ENCODE data around the gene MORF4L2.

The MORF4L2 gene

GRCh38 chrX:103686199-103687072 is at the start of gene MORF4L2:
Gene MORF4L2 (minus strand): TSS chrX:103686699. CDS start chrX:103677027, 9,672 bp downstream.
- no peak for TF ChIP-seq CTCF (IDR thresholded peaks at IDR 0.05; ENCODE audit: extremely low read depth, insufficient read depth, missing control alignments)
- in situ Hi-C loops (cut with MboI; ENCODE audit: low pct_unique_long_range_greater_than_20kb, low sequenced_read_pairs, unreplicated experiment), result no loop called here

GRCh38 chrX:103734125-103734760 is 47.7 kb upstream of the MORF4L2 start:
- no peak for TF ChIP-seq CTCF (IDR thresholded peaks at IDR 0.05; ENCODE audit: extremely low read depth, insufficient read depth, missing control alignments)
- DNase-seq (ENCODE audit: low spot score), result no peak
- in situ Hi-C loops (cut with MboI; ENCODE audit: low pct_unique_long_range_greater_than_20kb, low sequenced_read_pairs, unreplicated experiment), result no loop called here

More at GRCh38 chrX:103686199-103687072, at the start of gene MORF4L2:
- DNase-seq (ENCODE audit: low spot score), result peak; percentile 73

- in situ Hi-C loops (cut with MboI; ENCODE audit: low pct_unique_long_range_greater_than_20kb, low sequenced_read_pairs, unreplicated experiment), result no loop called here
- TF ChIP-seq CTCF (IDR thresholded peaks at IDR 0.05; ENCODE audit: extremely low read depth, insufficient read depth, missing control alignments), result no peak
- no peak for DNase-seq (ENCODE audit: low spot score)
Observed at GRCh38 chrX:103733017-103733416, 46.5 kb upstream of the MORF4L2 start.

GRCh38 chrX:103730796-103731493 is 44.4 kb upstream of the MORF4L2 start:
- no peak for DNase-seq (ENCODE audit: low spot score)
- in situ Hi-C loops (cut with MboI; ENCODE audit: low pct_unique_long_range_greater_than_20kb, low sequenced_read_pairs, unreplicated experiment), result no loop called here
- TF ChIP-seq CTCF (IDR thresholded peaks at IDR 0.05; ENCODE audit: extremely low read depth, insufficient read depth, missing control alignments), result no peak

- in situ Hi-C loops (cut with MboI; ENCODE audit: low pct_unique_long_range_greater_than_20kb, low sequenced_read_pairs, unreplicated experiment), result no loop called here
- TF ChIP-seq CTCF (IDR thresholded peaks at IDR 0.05; ENCODE audit: extremely low read depth, insufficient read depth, missing control alignments), result no peak
- DNase-seq (ENCODE audit: low spot score), result no peak
Observed at GRCh38 chrX:103730147-103730795, 43.8 kb upstream of the MORF4L2 start.

GRCh38 chrX:103729015-103729414 is 42.5 kb upstream of the MORF4L2 start:
- no peak for TF ChIP-seq CTCF (IDR thresholded peaks at IDR 0.05; ENCODE audit: extremely low read depth, insufficient read depth, missing control alignments)
- DNase-seq (ENCODE audit: low spot score), result no peak
- in situ Hi-C loops (cut with MboI; ENCODE audit: low pct_unique_long_range_greater_than_20kb, low sequenced_read_pairs, unreplicated experiment), result no loop called here

All from GM13977 (cell line).